Lung microvascular endothelial cell (primary cell): ENCODE results near the gene SORL1-AS1.

ENCODE experiments used
- DNase-seq, 2 donors: peaks; one replicate each; pipeline versions ENCODE4 v3.0.0 to v3.0.0-alpha.2; 2010; ENCODE audit warnings: low read depth in 2 of 2

Gene SORL1-AS1

GRCh38 chr11:121451986-121452608, 670 bp downstream of the SORL1-AS1 start, which contains the start of gene SORL1:
Gene SORL1, plus strand, starts transcription at chr11:121452314. Its CDS starts 18 bp downstream, at chr11:121452332.
- DNase-seq = peak; percentile 58 to 63

GRCh38 chr11:121451178-121451985, 1.4 kb downstream of the SORL1-AS1 start:
- no peak for DNase-seq

GRCh38 chr11:121450401-121450800, 2.4 kb downstream of the SORL1-AS1 start:
- no peak for DNase-seq

- DNase-seq = no peak
Measured at GRCh38 chr11:121449626-121450025, 3.1 kb downstream of the SORL1-AS1 start.

DNA sequence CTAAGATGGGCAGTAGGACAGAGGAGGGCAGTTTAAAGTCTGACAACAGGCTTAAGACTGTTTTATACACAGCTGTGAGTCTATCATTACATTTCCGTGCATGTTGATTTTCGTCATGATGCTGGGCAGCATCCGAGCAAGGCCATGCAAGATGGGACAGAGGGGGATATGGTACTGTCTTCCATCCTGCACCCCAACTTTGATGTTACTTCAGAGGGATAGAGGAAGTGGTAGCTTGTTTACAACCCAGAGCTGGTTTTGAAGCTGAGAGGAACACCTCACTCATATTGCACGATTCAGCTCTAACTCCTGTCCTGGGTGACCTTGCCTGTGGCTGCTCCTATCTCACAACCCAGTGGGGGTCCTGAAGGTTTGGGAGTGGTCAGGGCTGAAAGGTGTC, 3.6 kb downstream of the SORL1-AS1 start:
- DNase-seq = no peak

GRCh38 chr11:121448431-121448941, 4.3 kb downstream of the SORL1-AS1 start:
- DNase-seq = no peak

- no peak for DNase-seq
Measured at GRCh38 chr11:121448011-121448410, 4.8 kb downstream of the SORL1-AS1 start.

- DNase-seq = peak; percentile 14 to 38
Measured at GRCh38 chr11:121446752-121447156, 6.0 kb downstream of the SORL1-AS1 start.

- DNase-seq = no peak
Measured at GRCh38 chr11:121445071-121445768, 7.5 kb downstream of the SORL1-AS1 start.

DNA sequence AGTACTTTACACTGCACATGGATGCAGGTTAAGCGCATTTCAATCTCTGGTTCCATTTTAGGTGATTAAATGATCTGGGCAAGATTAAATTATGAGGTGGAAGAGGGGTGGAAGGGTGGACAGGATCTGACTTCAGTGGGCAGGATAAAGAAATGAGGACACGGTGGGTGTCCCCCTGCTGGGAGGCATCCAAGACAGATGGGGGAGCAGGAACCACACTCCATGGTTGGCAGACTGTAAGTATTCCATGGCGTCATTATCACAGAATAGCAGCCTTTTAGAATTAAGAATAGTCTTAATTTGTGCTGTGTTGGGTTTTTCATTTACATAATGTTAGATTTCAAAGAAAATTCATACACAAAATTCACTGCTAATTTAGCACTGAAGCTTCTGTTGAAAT, 8.2 kb downstream of the SORL1-AS1 start:
- no peak for DNase-seq

GRCh38 chr11:121443688-121444275, 9.0 kb downstream of the SORL1-AS1 start:
- no peak for DNase-seq

GRCh38 chr11:121441521-121441920, 11.2 kb downstream of the SORL1-AS1 start:
- DNase-seq = no peak

DNA sequence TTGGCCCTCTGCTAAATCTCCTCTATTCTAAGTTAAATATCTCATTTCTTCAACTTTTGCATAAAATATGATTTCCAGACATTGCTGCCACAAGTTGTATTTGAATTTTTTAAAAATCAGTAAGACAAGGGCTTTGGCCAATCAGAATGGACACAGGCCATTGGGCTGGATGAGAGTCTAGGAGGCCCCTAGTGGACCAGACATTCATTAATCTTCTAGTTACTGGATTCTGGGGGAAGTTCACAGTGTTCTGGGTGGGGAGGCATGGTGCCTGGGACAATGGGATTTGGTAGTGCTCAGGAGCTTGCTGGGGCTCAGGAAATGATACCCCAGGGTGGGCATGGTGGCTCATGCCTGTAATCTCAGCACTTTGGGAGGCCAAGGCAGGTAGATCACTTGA, 13.0 kb downstream of the SORL1-AS1 start:
- no peak for DNase-seq

DNA sequence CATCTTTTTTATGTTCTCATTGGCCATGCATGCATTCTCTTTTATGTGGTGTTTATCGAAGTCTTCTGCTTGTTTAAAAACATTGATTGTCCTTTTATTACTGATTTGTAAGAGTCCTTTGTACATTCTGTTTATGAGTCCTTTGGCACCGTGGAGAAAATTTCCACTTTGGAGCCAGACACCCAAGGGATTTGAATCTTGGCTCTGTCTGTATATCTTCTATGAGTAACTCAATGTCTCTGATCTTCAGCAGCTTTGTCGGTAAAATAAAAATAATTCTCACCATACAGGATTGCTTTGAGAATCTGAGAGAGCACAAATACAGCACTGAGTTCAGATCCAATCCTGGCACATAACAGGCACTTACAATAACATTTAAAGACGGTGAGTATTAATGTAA, 13.4 kb downstream of the SORL1-AS1 start:
- DNase-seq = no peak

GRCh38 chr11:121437686-121438078, 15.1 kb downstream of the SORL1-AS1 start:
- no peak for DNase-seq

DNA sequence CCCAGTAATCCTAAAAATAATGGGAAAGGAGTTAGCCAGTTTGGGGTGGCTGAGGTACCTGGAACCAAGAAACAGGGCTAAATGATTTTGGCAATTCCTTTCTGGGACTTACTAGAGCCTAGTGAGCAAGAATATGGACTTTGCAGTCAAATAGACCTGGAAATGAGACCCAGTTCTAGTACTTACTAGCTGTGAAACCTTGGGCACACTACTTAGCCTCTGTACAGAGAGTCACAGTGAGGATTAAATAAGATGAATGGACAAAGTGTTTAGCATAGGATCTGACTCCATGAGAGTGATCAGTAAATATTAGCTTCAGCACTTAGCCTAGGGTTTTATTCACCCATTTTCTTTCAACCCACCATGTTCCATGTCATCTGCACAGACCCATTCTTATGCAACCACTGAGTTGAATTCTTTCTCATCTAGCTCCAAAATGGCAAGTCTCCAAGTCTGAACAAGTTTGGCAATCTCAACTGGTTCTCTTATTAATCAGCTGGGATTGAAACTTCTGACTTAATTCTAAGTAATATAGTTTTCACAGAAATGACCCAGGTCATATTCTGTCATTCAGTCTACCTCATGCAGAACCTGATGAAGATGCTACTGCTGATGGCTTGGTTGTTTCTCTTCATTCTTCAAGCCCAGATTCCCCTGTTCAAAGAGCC, 15.6 kb downstream of the SORL1-AS1 start:
- no peak for DNase-seq

DNA sequence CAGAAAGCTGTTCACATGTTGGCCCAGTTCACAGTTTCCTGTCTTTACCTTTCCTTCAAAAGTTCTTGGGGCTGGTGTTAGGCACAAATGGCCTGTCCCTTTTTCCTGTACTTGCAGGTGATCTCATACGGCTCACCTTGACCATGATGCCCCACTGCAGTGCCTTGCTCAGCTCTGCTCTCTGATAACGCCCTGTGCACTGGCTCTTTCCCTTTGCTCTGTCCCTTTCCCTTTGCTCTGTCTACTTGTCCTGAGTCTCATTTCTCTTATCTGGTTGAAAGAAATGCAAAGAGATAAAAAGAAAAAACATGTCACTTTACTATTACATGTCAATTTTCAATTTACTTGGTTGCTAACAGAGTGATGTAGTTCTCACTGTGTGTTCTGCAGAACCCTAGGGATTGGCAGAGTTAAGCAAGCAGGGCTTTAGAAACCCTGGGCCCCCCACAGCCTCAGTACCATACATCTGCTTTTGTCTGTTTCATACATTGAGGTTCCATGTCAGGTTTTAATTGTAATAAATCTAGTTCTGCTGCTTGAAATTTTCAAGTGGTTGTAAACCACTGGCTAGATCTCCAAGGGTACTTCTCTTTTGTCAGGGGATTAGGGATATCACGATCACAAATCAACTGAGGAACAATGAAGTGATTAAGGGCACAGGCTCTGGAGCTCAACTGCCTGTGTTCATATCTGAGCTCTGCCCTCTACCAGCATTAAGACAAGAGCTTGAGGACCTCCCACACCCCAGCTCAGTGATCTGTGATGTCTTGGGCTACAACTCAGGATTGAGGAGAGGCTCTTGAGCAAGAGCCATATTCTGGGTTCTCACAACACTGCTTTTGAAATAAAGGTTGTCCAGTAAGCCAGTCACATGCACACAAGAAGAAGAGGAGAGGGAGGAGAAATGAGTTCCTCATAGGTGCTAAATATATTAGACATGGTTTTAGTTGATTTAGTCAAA, 16.9 kb downstream of the SORL1-AS1 start:
- no peak for DNase-seq

DNA sequence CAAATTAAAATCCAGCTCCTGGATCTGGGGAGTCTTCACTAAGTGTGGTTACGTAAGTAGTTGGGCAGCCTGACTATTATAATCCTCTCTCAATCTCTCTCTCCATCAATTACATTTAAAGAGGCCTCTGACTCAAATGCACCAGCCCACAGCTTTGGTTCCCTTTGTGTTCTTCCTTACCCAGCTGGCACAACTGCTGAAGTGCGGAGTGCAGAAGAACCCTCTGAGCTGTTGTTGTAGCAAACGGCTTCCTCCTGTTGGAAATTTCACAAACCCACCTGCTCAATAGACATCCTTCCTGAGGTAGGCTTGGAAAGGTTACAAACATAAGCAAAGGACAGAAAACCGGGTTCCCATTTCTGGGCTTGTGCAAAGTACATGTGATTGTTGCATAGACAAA, 17.6 kb downstream of the SORL1-AS1 start:
- DNase-seq = no peak

- no peak for DNase-seq
Measured at GRCh38 chr11:121431820-121432526, 20.8 kb downstream of the SORL1-AS1 start.
